ENCODE measurements around the gene PDE8B. TPM values are rescaled to one million over a fixed set of nuclear protein-coding genes. Genes with fewer than 3 reads are reported as not detected.

Gene PDE8B
- total RNA-seq, 3 donors from 2014 or later = 4.9 to 57.1 (median 8.6) TPM

- TF ChIP-seq POLR2AphosphoS5 (IDR thresholded peaks at IDR 0.05) (no peak), POLR2A (IDR thresholded peaks at IDR 0.05) (no peak)
- TF ChIP-seq, protein P1, sequence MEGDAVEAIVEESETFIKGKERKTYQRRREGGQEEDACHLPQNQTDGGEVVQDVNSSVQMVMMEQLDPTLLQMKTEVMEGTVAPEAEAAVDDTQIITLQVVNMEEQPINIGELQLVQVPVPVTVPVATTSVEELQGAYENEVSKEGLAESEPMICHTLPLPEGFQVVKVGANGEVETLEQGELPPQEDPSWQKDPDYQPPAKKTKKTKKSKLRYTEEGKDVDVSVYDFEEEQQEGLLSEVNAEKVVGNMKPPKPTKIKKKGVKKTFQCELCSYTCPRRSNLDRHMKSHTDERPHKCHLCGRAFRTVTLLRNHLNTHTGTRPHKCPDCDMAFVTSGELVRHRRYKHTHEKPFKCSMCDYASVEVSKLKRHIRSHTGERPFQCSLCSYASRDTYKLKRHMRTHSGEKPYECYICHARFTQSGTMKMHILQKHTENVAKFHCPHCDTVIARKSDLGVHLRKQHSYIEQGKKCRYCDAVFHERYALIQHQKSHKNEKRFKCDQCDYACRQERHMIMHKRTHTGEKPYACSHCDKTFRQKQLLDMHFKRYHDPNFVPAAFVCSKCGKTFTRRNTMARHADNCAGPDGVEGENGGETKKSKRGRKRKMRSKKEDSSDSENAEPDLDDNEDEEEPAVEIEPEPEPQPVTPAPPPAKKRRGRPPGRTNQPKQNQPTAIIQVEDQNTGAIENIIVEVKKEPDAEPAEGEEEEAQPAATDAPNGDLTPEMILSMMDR (IDR thresholded peaks at IDR 0.05) = no peak
- H3K4me1 ChIP-seq = no peaks in the 10 kb centered on the region
- no peak overlapping the region for H3K4me3 ChIP-seq
- H3K9me3 ChIP-seq = no peaks in the 10 kb centered on the region
- DNase-seq (ENCODE audit: low spot score in 2 of 2) = no peak
- no peaks in the 10 kb centered on the region for H3K36me3 ChIP-seq
- H3K27me3 ChIP-seq = no peaks in the 10 kb centered on the region
- no peak overlapping the region for H3K27ac ChIP-seq
- intact Hi-C loops (cut with DNase I; ENCODE audit: low total_unique reads) = no loop called here
These were observed 238.4 kb downstream of the PDE8B start for GRCh38 chr5:77448831-77449230.

DNA sequence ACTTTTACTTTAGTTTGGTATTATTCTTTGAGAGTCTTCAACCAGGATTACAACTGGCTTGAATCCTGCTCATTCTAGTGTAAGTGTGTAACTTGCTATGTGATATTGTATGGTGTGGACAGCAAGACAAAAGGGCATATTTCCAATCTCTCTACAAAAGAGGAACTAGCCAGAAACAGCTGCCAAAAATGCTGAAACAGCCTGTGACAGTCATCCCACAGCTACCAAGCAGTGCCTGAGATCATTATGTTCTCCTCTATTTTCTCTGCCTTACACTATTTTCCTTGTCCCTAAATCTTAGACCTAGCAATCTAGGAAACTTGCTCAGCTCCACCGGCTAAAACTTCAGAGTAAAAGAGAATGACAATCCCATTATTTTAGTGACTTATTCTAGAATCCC lies 238.8 kb downstream of the PDE8B start:
- H3K4me1 ChIP-seq = no peaks in the 10 kb centered on the region
- H3K27me3 ChIP-seq = no peaks in the 10 kb centered on the region
- DNase-seq (ENCODE audit: low spot score in 2 of 2) = no peak
- intact Hi-C loops (cut with DNase I; ENCODE audit: low total_unique reads) = no loop called here
- H3K9me3 ChIP-seq = no peaks in the 10 kb centered on the region
- H3K4me3 ChIP-seq = no peak overlapping the region
- TF ChIP-seq POLR2AphosphoS5 (IDR thresholded peaks at IDR 0.05) (no peak), POLR2A (IDR thresholded peaks at IDR 0.05) (no peak)
- TF ChIP-seq, protein P1 (IDR thresholded peaks at IDR 0.05) = no peak
- no peaks in the 10 kb centered on the region for H3K36me3 ChIP-seq
- no peak overlapping the region for H3K27ac ChIP-seq

DNA sequence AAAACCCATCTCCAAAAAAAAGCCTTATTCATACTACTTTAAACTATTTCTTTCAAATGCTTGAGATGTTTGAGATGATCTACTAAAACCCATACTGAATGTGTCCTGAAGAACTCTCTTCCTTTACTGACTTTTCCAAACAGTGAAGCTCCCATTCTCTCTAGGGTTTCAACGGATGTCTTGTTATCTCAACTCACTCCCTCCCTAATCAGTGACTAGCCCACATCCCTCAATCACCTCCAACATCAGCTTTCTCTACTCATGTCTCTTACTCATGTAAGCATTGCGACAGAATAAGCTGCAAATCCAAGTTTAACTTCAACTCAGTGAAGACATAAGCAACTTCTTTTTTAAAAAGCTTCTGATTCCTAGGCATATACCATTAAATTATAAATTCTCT lies 239.5 kb downstream of the PDE8B start:
- TF ChIP-seq, protein P1 (IDR thresholded peaks at IDR 0.05) = no peak
- TF ChIP-seq POLR2A (IDR thresholded peaks at IDR 0.05) = no peak
- TF ChIP-seq POLR2AphosphoS5 (IDR thresholded peaks at IDR 0.05) = no peak
- no peak for DNase-seq (ENCODE audit: low spot score in 2 of 2)
- H3K9me3 ChIP-seq = no peaks in the 10 kb centered on the region
- no peaks in the 10 kb centered on the region for H3K27me3 ChIP-seq
- H3K27ac ChIP-seq = no peak overlapping the region
- intact Hi-C loops (cut with DNase I; ENCODE audit: low total_unique reads) = no loop called here
- no peak overlapping the region for H3K4me3 ChIP-seq
- no peaks in the 10 kb centered on the region for H3K36me3 ChIP-seq
- H3K4me1 ChIP-seq = no peaks in the 10 kb centered on the region

DNA sequence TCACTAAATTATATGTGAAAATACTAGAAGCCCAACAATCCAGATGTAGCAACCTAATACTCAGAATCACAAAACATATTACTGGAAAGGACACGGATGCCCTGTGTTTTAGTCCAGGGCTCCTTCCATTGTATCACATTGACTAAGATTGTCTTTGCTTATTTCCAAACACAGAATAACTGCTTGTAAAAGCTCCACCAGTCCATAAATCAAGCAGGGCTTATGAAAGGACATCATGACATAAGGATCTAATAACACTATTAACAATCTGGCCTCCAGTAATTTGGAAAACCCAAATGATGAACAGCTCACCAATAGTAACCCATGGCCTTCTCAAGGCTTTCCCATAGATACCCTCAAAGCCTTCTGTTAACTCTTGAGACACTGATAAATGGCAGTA lies 241.9 kb downstream of the PDE8B start:
- Histone ChIP-seq H3K27me3 (no peaks in the 10 kb centered on the region), H3K9me3 (no peaks in the 10 kb centered on the region), H3K36me3 (no peaks in the 10 kb centered on the region), H3K27ac (no peak overlapping the region), H3K4me3 (no peak overlapping the region), H3K4me1 (no peaks in the 10 kb centered on the region)
- no peak for DNase-seq (ENCODE audit: low spot score in 2 of 2)
- intact Hi-C loops (cut with DNase I; ENCODE audit: low total_unique reads) = no loop called here
- no peak for TF ChIP-seq POLR2A (IDR thresholded peaks at IDR 0.05)
- no peak for TF ChIP-seq POLR2AphosphoS5 (IDR thresholded peaks at IDR 0.05)
- TF ChIP-seq, protein P1 (IDR thresholded peaks at IDR 0.05) = no peak

DNA sequence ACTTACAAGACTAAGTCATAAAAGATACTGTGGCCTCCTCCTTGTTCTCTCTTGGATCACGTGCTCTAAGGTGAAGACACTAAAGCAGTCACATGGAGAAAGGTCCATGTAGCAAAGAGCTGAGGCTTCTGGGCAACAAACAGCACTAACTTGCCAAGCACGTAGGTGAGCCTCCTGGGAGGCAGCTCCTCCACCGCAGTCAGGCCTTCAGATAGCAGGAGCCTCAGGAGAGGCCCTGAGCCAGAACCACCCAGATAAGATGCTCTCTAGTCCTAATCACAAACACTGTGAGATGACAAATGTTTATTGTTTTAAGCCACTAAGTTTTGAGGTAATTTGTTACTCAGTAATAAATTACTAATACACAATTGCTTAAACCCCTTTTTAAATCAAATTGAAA lies 243.6 kb downstream of the PDE8B start:
- H3K4me3 ChIP-seq = no peak overlapping the region
- H3K27me3 ChIP-seq = no peaks in the 10 kb centered on the region
- no peaks in the 10 kb centered on the region for H3K4me1 ChIP-seq
- DNase-seq (ENCODE audit: low spot score in 2 of 2) = no peak
- H3K9me3 ChIP-seq = no peaks in the 10 kb centered on the region
- intact Hi-C loops (cut with DNase I; ENCODE audit: low total_unique reads) = no loop called here
- no peaks in the 10 kb centered on the region for H3K36me3 ChIP-seq
- TF ChIP-seq POLR2A (IDR thresholded peaks at IDR 0.05) (no peak), POLR2AphosphoS5 (IDR thresholded peaks at IDR 0.05) (no peak)
- TF ChIP-seq, protein P1 (IDR thresholded peaks at IDR 0.05) = no peak
- H3K27ac ChIP-seq = no peak overlapping the region
